IMR-90 (cell line): ENCODE measurements around the gene OR52I2. TPM values are rescaled to one million over a fixed set of nuclear protein-coding genes. Genes with fewer than 3 reads are reported as not detected.

Experiments used
- ATAC-seq: fragments of 200-7000 bp; cut with Tn5 transposase; 2 replicates; pipeline ENCODE4 v1.9.1; 2020; ENCODE audit warnings: low read depth, mild to moderate bottlenecking, moderate library complexity
- BruUV-seq: library from RNA; stranded (reverse); fragments of 400-500 nt; replicated peaks from 2 replicates; lab custom pipeline; 2021; lab: Mats Ljungman, UMichigan
- CTCF ChIA-PET: fragments of 300-600 bp; formaldehyde crosslinking; extraction: SDS; loops from one replicate; lab custom pipeline; 2021; ENCODE audit warnings: antibody characterized with exemption; lab: Yijun Ruan, JAX
- POLR2A ChIA-PET: fragments of 300-600 bp; sonication (Branson Sonifier 250); formaldehyde crosslinking; loops from one replicate; lab custom pipeline; 2022; ENCODE audit warnings: antibody characterized with exemption; ENCODE audit not compliant: unreplicated experiment; lab: Charles Lee
- DNase-seq: peaks from one replicate; pipeline ENCODE4 v3.0.0; 2013
- H2AFZ ChIP-seq: replicated peaks from 2 replicates; pipeline ENCODE3; 2013; ENCODE audit warnings: low read length, mild to moderate bottlenecking; ENCODE audit not compliant: poor library complexity
- H2AK5ac ChIP-seq: 2 replicates; pipeline ENCODE4 v1.6.1; 2013; ENCODE audit warnings: low read depth, low read length, inconsistent platforms
- H2AK9ac ChIP-seq: replicated peaks from 2 replicates; pipeline ENCODE3; 2013; ENCODE audit warnings: mild to moderate bottlenecking, low read depth, low read length, moderate library complexity; ENCODE audit not compliant: poor library complexity
- H2BK120ac ChIP-seq: 2 replicates; pipeline ENCODE4 v1.6.1; 2013; ENCODE audit warnings: low read depth, low read length, inconsistent platforms
- H2BK15ac ChIP-seq: 3 replicates; pipeline ENCODE4 v1.6.1; 2013; ENCODE audit warnings: low read depth, low read length, inconsistent platforms
- H2BK20ac ChIP-seq: 2 replicates; pipeline ENCODE4 v1.6.1; 2013; ENCODE audit warnings: low read depth, mild to moderate bottlenecking, inconsistent platforms, low read length, moderate library complexity
- H2BK5ac ChIP-seq: 2 replicates; pipeline ENCODE4 v1.6.1; 2013; ENCODE audit warnings: mild to moderate bottlenecking, low read depth, low read length, inconsistent platforms; ENCODE audit not compliant: poor library complexity, severe bottlenecking
- H3K14ac ChIP-seq: replicated peaks from 2 replicates; pipeline ENCODE4 v1.6.1; 2013; ENCODE audit warnings: low read depth, low read length, inconsistent platforms
- H3K18ac ChIP-seq: 2 replicates; pipeline ENCODE4 v1.6.1; 2013; ENCODE audit warnings: low read depth, low read length, control low read depth
- H3K23ac ChIP-seq: 2 replicates; pipeline ENCODE4 v1.6.1; 2013; ENCODE audit warnings: low read depth, low read length, inconsistent platforms
- H3K27ac ChIP-seq: 2 replicates; pipeline ENCODE4 v1.5.1; 2013; ENCODE audit warnings: mild to moderate bottlenecking, control low read depth, low read length; ENCODE audit not compliant: insufficient read depth
- H3K27me3 ChIP-seq: 2 replicates; pipeline ENCODE4 v1.6.1; 2013; ENCODE audit warnings: low read length; ENCODE audit not compliant: control insufficient read depth, insufficient read depth
- H3K36me3 ChIP-seq: 2 replicates; pipeline ENCODE4 v1.6.1; 2013; ENCODE audit warnings: low read length, mixed read lengths; ENCODE audit not compliant: control insufficient read depth, insufficient read depth
- H3K4ac ChIP-seq: 2 replicates; pipeline ENCODE4 v1.6.1; 2013; ENCODE audit warnings: low read depth, low read length, inconsistent platforms
- H3K4me1 ChIP-seq: 2 replicates; pipeline ENCODE4 v1.6.1; 2013; ENCODE audit warnings: low read length, mixed read lengths; ENCODE audit not compliant: control insufficient read depth, insufficient read depth
- H3K4me2 ChIP-seq: 2 replicates; pipeline ENCODE4 v1.6.1; 2013; ENCODE audit warnings: low read depth, mild to moderate bottlenecking, control low read depth, low read length, moderate library complexity
- H3K4me3 ChIP-seq: 2 replicates; pipeline ENCODE4 v1.5.1; 2013; ENCODE audit warnings: low read depth, mild to moderate bottlenecking, control low read depth, low read length, moderate library complexity; ENCODE audit not compliant: insufficient read depth
- H3K56ac ChIP-seq: 2 replicates; pipeline ENCODE4 v1.6.1; 2013; ENCODE audit warnings: low read length, inconsistent platforms; ENCODE audit not compliant: insufficient read depth; ENCODE audit errors: extremely low read depth
- H3K79me1 ChIP-seq, 2 experiments: 2 replicates each; pipeline ENCODE4 v1.6.1; 2013; ENCODE audit warnings: low read length in 2 of 2, inconsistent platforms in 1 of 2, low read depth in 1 of 2
- H3K9ac ChIP-seq: 2 replicates; pipeline ENCODE4 v1.6.1; 2013; ENCODE audit warnings: low read depth, low read length, control low read depth
- H3K9me1 ChIP-seq: 2 replicates; pipeline ENCODE4 v1.6.1; 2013; ENCODE audit warnings: low read length, inconsistent platforms; ENCODE audit not compliant: insufficient read depth
- H3K9me3 ChIP-seq: 2 replicates; pipeline ENCODE4 v1.6.1; 2013; ENCODE audit warnings: low read length; ENCODE audit not compliant: control insufficient read depth, insufficient read depth
- H4K20me1 ChIP-seq: 2 replicates; pipeline ENCODE4 v1.6.1; 2013; ENCODE audit warnings: low read length, inconsistent platforms; ENCODE audit not compliant: insufficient read depth
- H4K5ac ChIP-seq: 2 replicates; pipeline ENCODE4 v1.6.1; 2013; ENCODE audit warnings: mild to moderate bottlenecking, low read depth, low read length, control low read depth
- H4K8ac ChIP-seq, 2 experiments: 2 replicates each; pipeline ENCODE4 v1.6.1; 2013; ENCODE audit warnings: low read depth in 2 of 2, low read length in 2 of 2, control low read depth in 1 of 2, inconsistent platforms in 1 of 2
- H4K91ac ChIP-seq: 2 replicates; pipeline ENCODE4 v1.6.1; 2013; ENCODE audit warnings: low read depth, low read length, inconsistent platforms; ENCODE audit not compliant: insufficient read depth
- CTCF ChIP-seq: conservative IDR thresholded peaks from 2 replicates; pipeline ENCODE4 v1.5.1; 2012; ENCODE audit warnings: mild to moderate bottlenecking, low read depth, low read length, improper control_type of control experiment
- ELK1 ChIP-seq: fragments of 150-350 bp; IDR thresholded peaks from 2 replicates; pipeline ENCODE4 v1.6.1; 2016; ENCODE audit warnings: low read depth, mild to moderate bottlenecking, low read length, moderate library complexity, borderline replicate concordance
- FOS ChIP-seq: fragments of 150-350 bp; IDR thresholded peaks from 2 replicates; pipeline ENCODE4 v1.6.1; 2016; ENCODE audit warnings: low read depth, low read length
- RCOR1 ChIP-seq: IDR thresholded peaks from 2 replicates; pipeline ENCODE4 v1.6.1; 2012; ENCODE audit warnings: mild to moderate bottlenecking, low read length, improper control_type of control experiment; ENCODE audit not compliant: insufficient replicate concordance
- RFX5 ChIP-seq: IDR thresholded peaks from 2 replicates; pipeline ENCODE4 v1.8.0; 2012; ENCODE audit warnings: low read depth, mild to moderate bottlenecking, low read length, moderate library complexity
- WGBS, 2 experiments: methylation state at CpG; one replicate each; pipeline versions ENCODE4 v1.1.5 to v1.1.7; 2013; ENCODE audit warnings: missing lambda C conversion rate in 2 of 2; ENCODE audit not compliant: insufficient read length in 1 of 2; ENCODE audit errors: extremely low coverage in 2 of 2; 5-methylcytosine and 5-hydroxymethylcytosine counted together
- dilution Hi-C: fragments of 300-500 bp; cut with HindIII; formaldehyde crosslinking; loops from one replicate; pipeline ENCODE4 v1.14.3; 2018; ENCODE audit warnings: low sequenced_read_pairs; ENCODE audit not compliant: unreplicated experiment
- in situ Hi-C: fragments of 300-500 bp; cut with MboI; formaldehyde crosslinking; loops from 3 replicates; pipeline ENCODE4 v1.14.3; 2019; ENCODE audit warnings: low sequenced_read_pairs, inconsistent platforms, mixed read lengths
- intact Hi-C: fragments of 100-400 bp; cut with micrococcal nuclease; formaldehyde crosslinking; loops from 2 replicates; pipeline ENCODE4 v1.10.0; 2022
- polyA plus RNA-seq, 3 experiments: library from polyadenylated mRNA; depleted of rRNA; stranded (reverse); fragments of >200 nt; gene quantifications; 2 replicates each; pipeline ENCODE4 v1.2.3, GENCODE V29; 2012; ENCODE audit warnings: low replicate concordance in 1 of 3
- total RNA-seq: library from RNA; depleted of rRNA; stranded (reverse); fragments of >200 nt; gene quantifications from 2 replicates; pipeline ENCODE4 v1.2.3, GENCODE V29; 2012
- TF ChIP-seq, protein P1 (sequence below): fragments of 150-350 bp; IDR thresholded peaks from 2 replicates; pipeline ENCODE4 v1.6.1; 2017; ENCODE audit warnings: mild to moderate bottlenecking, antibody characterized with exemption, low read length, low read depth

Gene OR52I2
- total and polyA plus RNA-seq, 2 of the 4 experiments (the other 2 are of a cell fraction) = not detected

- CTCF ChIA-PET = no interaction called here
Observed at GRCh38 chr11:4589017-4589416, 7.5 kb downstream of the OR52I2 start.

More at GRCh38 chr11:4589017-4589416, 7.5 kb downstream of the OR52I2 start:
- H2AK9ac ChIP-seq = no peak overlapping the region
- H3K18ac ChIP-seq = no peak overlapping the region
- no peak overlapping the region for H3K9ac ChIP-seq
- BruUV-seq = no TSS peak
- dilution Hi-C loops = no loop called here
- no peak overlapping the region for H3K14ac ChIP-seq
- no peaks in the 10 kb centered on the region for H3K36me3 ChIP-seq
- WGBS, 2 experiments = no CpG with 5 or more reads among the region's 3 CpGs
- intact Hi-C loops = no loop called here
- H3K56ac ChIP-seq = no peak overlapping the region
- no peaks in the 10 kb centered on the region for H3K79me1 ChIP-seq
- no peaks in the 10 kb centered on the region for H3K9me1 ChIP-seq
- no peaks in the 10 kb centered on the region for H3K9me3 ChIP-seq
- H2AFZ ChIP-seq = no peak overlapping the region
- no peak overlapping the region for H2BK120ac ChIP-seq
- H3K27ac ChIP-seq = no peak overlapping the region
- H4K91ac ChIP-seq = no peak overlapping the region
- no peak overlapping the region for H2AK5ac ChIP-seq
- POLR2A ChIA-PET = no interaction called here
- no peak overlapping the region for H3K4ac ChIP-seq
- no peak overlapping the region for H2BK5ac ChIP-seq
- no peak overlapping the region for H3K23ac ChIP-seq
- TF ChIP-seq ELK1 (no peak), RCOR1 (no peak), RFX5 (no peak), FOS (no peak), CTCF (no peak)
- TF ChIP-seq, protein P1, sequence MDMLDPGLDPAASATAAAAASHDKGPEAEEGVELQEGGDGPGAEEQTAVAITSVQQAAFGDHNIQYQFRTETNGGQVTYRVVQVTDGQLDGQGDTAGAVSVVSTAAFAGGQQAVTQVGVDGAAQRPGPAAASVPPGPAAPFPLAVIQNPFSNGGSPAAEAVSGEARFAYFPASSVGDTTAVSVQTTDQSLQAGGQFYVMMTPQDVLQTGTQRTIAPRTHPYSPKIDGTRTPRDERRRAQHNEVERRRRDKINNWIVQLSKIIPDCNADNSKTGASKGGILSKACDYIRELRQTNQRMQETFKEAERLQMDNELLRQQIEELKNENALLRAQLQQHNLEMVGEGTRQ = no peak
- no peak for DNase-seq
- H4K8ac ChIP-seq = no peak overlapping the region
- no peaks in the 10 kb centered on the region; the same call in 1 of the 2 replicates for H3K27me3 ChIP-seq
- ATAC-seq = no peak
- no peak overlapping the region for H3K4me2 ChIP-seq
- no peak overlapping the region for H4K5ac ChIP-seq
- no peak overlapping the region for H2BK15ac ChIP-seq
- no peaks in the 10 kb centered on the region for H4K20me1 ChIP-seq
- in situ Hi-C loops = no loop called here
- H2BK20ac ChIP-seq = no peak overlapping the region
- no peaks in the 10 kb centered on the region for H3K4me1 ChIP-seq
- H3K4me3 ChIP-seq = no peak overlapping the region
